H9 (cell line): ENCODE measurements around the gene MARCHF3. TPM values are rescaled to one million over a fixed set of nuclear protein-coding genes. Genes with fewer than 3 reads are reported as not detected.

Experiments used
- DNase-seq: peaks from one replicate; pipeline ENCODE4 v3.0.0-alpha.2; 2017
- H2AFZ ChIP-seq: one replicate; pipeline ENCODE4 v1.6.1; 2013; ENCODE audit warnings: mild to moderate bottlenecking, low read length, control low read depth, moderate library complexity
- H2AK5ac ChIP-seq: 2 replicates; pipeline ENCODE4 v1.6.1; 2013; ENCODE audit warnings: low read length, control low read depth, mixed read lengths; ENCODE audit not compliant: insufficient read length
- H2BK120ac ChIP-seq: one replicate; pipeline ENCODE4 v1.6.1; 2013; ENCODE audit warnings: low read depth, mild to moderate bottlenecking, low read length, control low read depth, inconsistent platforms; ENCODE audit not compliant: poor library complexity, severe bottlenecking
- H2BK12ac ChIP-seq: 2 replicates; pipeline ENCODE4 v1.6.1; 2013; ENCODE audit warnings: low read length, control low read depth, mixed read lengths, low read depth; ENCODE audit not compliant: insufficient read length
- H2BK15ac ChIP-seq: 2 replicates; pipeline ENCODE4 v1.6.1; 2013; ENCODE audit warnings: low read depth, low read length, control low read depth
- H2BK20ac ChIP-seq: one replicate; pipeline ENCODE4 v1.6.1; 2013; ENCODE audit warnings: low read depth, mild to moderate bottlenecking, low read length, control low read depth, inconsistent platforms; ENCODE audit not compliant: poor library complexity, severe bottlenecking
- H2BK5ac ChIP-seq: 2 replicates; pipeline ENCODE4 v1.6.1; 2013; ENCODE audit warnings: low read length, control low read depth, mixed read lengths; ENCODE audit not compliant: insufficient read length
- H3K14ac ChIP-seq: 2 replicates; pipeline ENCODE4 v1.6.1; 2013; ENCODE audit warnings: low read length, control low read depth; ENCODE audit not compliant: insufficient read depth
- H3K18ac ChIP-seq: 2 replicates; pipeline ENCODE4 v1.6.1; 2013; ENCODE audit warnings: low read depth, mild to moderate bottlenecking, mixed read lengths, low read length, control low read depth; ENCODE audit not compliant: insufficient read length
- H3K23ac ChIP-seq: 2 replicates; pipeline ENCODE4 v1.6.1; 2013; ENCODE audit warnings: low read length, control low read depth, mixed read lengths, low read depth; ENCODE audit not compliant: insufficient read length
- H3K23me2 ChIP-seq: 2 replicates; pipeline ENCODE4 v1.6.1; 2013; ENCODE audit warnings: low read depth, mild to moderate bottlenecking, mixed read lengths, low read length, control low read depth; ENCODE audit not compliant: insufficient read length, poor library complexity, severe bottlenecking
- H3K27ac ChIP-seq: 2 replicates; pipeline ENCODE4 v1.5.1; 2013; ENCODE audit warnings: low read length, control low read depth, mixed read lengths, low read depth; ENCODE audit not compliant: insufficient read length
- H3K27me3 ChIP-seq: 2 replicates; pipeline ENCODE4 v1.6.1; 2013; ENCODE audit warnings: low read length, control low read depth, inconsistent platforms; ENCODE audit not compliant: insufficient read depth
- H3K4ac ChIP-seq: 2 replicates; pipeline ENCODE4 v1.6.1; 2013; ENCODE audit warnings: low read depth, mild to moderate bottlenecking, control low read depth, inconsistent platforms, low read length, moderate library complexity
- H3K4me1 ChIP-seq: 2 replicates; pipeline ENCODE4 v1.6.1; 2013; ENCODE audit warnings: low read length, control low read depth, inconsistent platforms; ENCODE audit not compliant: insufficient read depth
- H3K4me2 ChIP-seq: 2 replicates; pipeline ENCODE4 v1.6.1; 2013; ENCODE audit warnings: low read length, control low read depth, mixed read lengths; ENCODE audit not compliant: insufficient read length, insufficient read depth
- H3K56ac ChIP-seq: 2 replicates; pipeline ENCODE4 v1.6.1; 2013; ENCODE audit warnings: low read depth, mild to moderate bottlenecking, mixed read lengths, low read length, control low read depth; ENCODE audit not compliant: insufficient read length
- H3K79me1 ChIP-seq: 2 replicates; pipeline ENCODE4 v1.6.1; 2013; ENCODE audit warnings: low read depth, mild to moderate bottlenecking, moderate library complexity, low read length, control low read depth, inconsistent platforms; ENCODE audit not compliant: insufficient read depth, poor library complexity, severe bottlenecking
- H3K79me2 ChIP-seq: 2 replicates; pipeline ENCODE4 v1.6.1; 2013; ENCODE audit warnings: low read length, control low read depth, inconsistent platforms; ENCODE audit not compliant: insufficient read depth
- H3K9ac ChIP-seq: 2 replicates; pipeline ENCODE4 v1.6.1; 2013; ENCODE audit warnings: low read length, control low read depth, mixed read lengths; ENCODE audit not compliant: insufficient read length; ENCODE audit errors: extremely low read depth
- H3K9me3 ChIP-seq: one replicate; pipeline ENCODE4 v1.6.1; 2013; ENCODE audit warnings: low read depth, low read length, inconsistent platforms; ENCODE audit not compliant: control insufficient read depth
- H3T11ph ChIP-seq: one replicate; pipeline ENCODE4 v1.6.1; 2013; ENCODE audit warnings: mild to moderate bottlenecking, low read length, control low read depth, inconsistent platforms
- H4K20me1 ChIP-seq: one replicate; pipeline ENCODE4 v1.6.1; 2013; ENCODE audit not compliant: control insufficient read depth, insufficient read length, insufficient read depth
- H4K5ac ChIP-seq: 2 replicates; pipeline ENCODE4 v1.6.1; 2013; ENCODE audit warnings: low read depth, mild to moderate bottlenecking, mixed read lengths, low read length, control low read depth; ENCODE audit not compliant: insufficient read length
- H4K8ac ChIP-seq: replicated peaks from 2 replicates; pipeline ENCODE4 v1.6.1; 2013; ENCODE audit warnings: low read length, control low read depth, mixed read lengths, low read depth; ENCODE audit not compliant: insufficient read length
- H4K91ac ChIP-seq: 2 replicates; pipeline ENCODE4 v1.6.1; 2013; ENCODE audit warnings: low read depth, mild to moderate bottlenecking, moderate library complexity, mixed read lengths, low read length, control low read depth; ENCODE audit not compliant: insufficient read length
- H3K27ac Mint-ChIP-seq, 3 experiments: 2 replicates in 2 of 3; 3 replicates in 1 of 3; pipeline ENCODE4 v1.8.0; 2020 to 2021; ENCODE audit warnings: mixed read lengths in 3 of 3, mild to moderate bottlenecking in 1 of 3, moderate library complexity in 1 of 3
- H3K27me3 Mint-ChIP-seq: 2 replicates; pipeline ENCODE4 v1.8.0; 2021; ENCODE audit warnings: low read depth, mild to moderate bottlenecking, moderate library complexity, mixed read lengths
- H3K36me3 Mint-ChIP-seq, 3 experiments: 2 replicates in 2 of 3; 3 replicates in 1 of 3; pipeline ENCODE4 v1.8.0; 2020 to 2021; ENCODE audit warnings: low read depth in 3 of 3, mixed read lengths in 3 of 3; ENCODE audit not compliant: insufficient read depth in 1 of 3
- H3K4me1 Mint-ChIP-seq, 2 experiments: 2 replicates each; pipeline ENCODE4 v1.8.0; 2020; ENCODE audit warnings: mixed read lengths in 2 of 2
- H3K4me3 Mint-ChIP-seq, 2 experiments: 2 replicates in 1 of 2; 3 replicates in 1 of 2; pipeline ENCODE4 v1.8.0; 2020 to 2021; ENCODE audit warnings: mild to moderate bottlenecking in 2 of 2, mixed read lengths in 2 of 2, moderate library complexity in 1 of 2
- H3K9me3 Mint-ChIP-seq, 2 experiments: 2 replicates in 1 of 2; 3 replicates in 1 of 2; pipeline ENCODE4 v1.8.0; 2020; ENCODE audit warnings: mild to moderate bottlenecking in 2 of 2, mixed read lengths in 2 of 2, moderate library complexity in 1 of 2
- CTCF ChIP-seq: fragments of 200-600 bp; sonication (generic); conservative IDR thresholded peaks from 3 replicates; pipeline ENCODE4 v1.8.0; 2021; ENCODE audit warnings: antibody characterized with exemption, mild to moderate bottlenecking
- WGBS: extraction: QIAGEN DNeasy Blood & Tissue Kit; methylation state at CpG from one replicate; pipeline ENCODE4 v1.1.7; 2013; ENCODE audit warnings: missing lambda C conversion rate, low lambda C conversion rate, mixed read lengths; ENCODE audit not compliant: insufficient read length; ENCODE audit errors: extremely low coverage; 5-methylcytosine and 5-hydroxymethylcytosine counted together
- total RNA-seq: library from RNA; stranded (reverse); gene quantifications from 2 replicates; pipeline ENCODE4 v1.2.1, GENCODE V29; 2021

The MARCHF3 gene
- total RNA-seq, 1 experiment from 2014 or later = 17.7 TPM

GRCh38 chr5:127053049-127053448 lies 22.7 kb upstream of the MARCHF3 start:
- H2BK15ac ChIP-seq = no peak overlapping the region
- WGBS = no CpG with 5 or more reads among the region's 3 CpGs
- H3K4me3 Mint-ChIP-seq = no peak overlapping the region
- H4K91ac ChIP-seq = no peak overlapping the region
- H2AFZ ChIP-seq = no peak overlapping the region
- H3K36me3 Mint-ChIP-seq = peaks cover 7 to 10% (median 7%) of the 10 kb centered on the region in 3 experiments
- no peak overlapping the region for H2BK120ac ChIP-seq
- no peaks in the 10 kb centered on the region for H3K79me2 ChIP-seq
- no peak overlapping the region for H2AK5ac ChIP-seq
- H3K14ac ChIP-seq = no peak overlapping the region
- H3K27me3 Mint-ChIP-seq = peaks cover 3% of the 10 kb centered on the region; the same call in 1 of the 2 replicates
- H3K27ac Mint-ChIP-seq = no peak overlapping the region; a peak in 2 of 7 replicates
- no peak overlapping the region for H3K9ac ChIP-seq
- no peak overlapping the region for H3K56ac ChIP-seq
- TF ChIP-seq CTCF = no peak
- H3K4me1 Mint-ChIP-seq = no peaks in the 10 kb centered on the region
- no peaks in the 10 kb centered on the region for H3K23me2 ChIP-seq
- peaks cover 10 to 12% of the 10 kb centered on the region in 2 experiments for H3K9me3 Mint-ChIP-seq
- no peak for DNase-seq
- H3K18ac ChIP-seq = no peak overlapping the region
- no peak overlapping the region for H2BK12ac ChIP-seq
- H3K27ac ChIP-seq = no peak overlapping the region
- H4K8ac ChIP-seq = no peak overlapping the region
- H3K4ac ChIP-seq = no peak overlapping the region
- no peaks in the 10 kb centered on the region for H4K20me1 ChIP-seq
- no peaks in the 10 kb centered on the region for H3K9me3 ChIP-seq
- H3K23ac ChIP-seq = no peak overlapping the region
- no peaks in the 10 kb centered on the region for H3K79me1 ChIP-seq
- no peaks in the 10 kb centered on the region for H3K27me3 ChIP-seq
- H3K4me1 ChIP-seq = no peaks in the 10 kb centered on the region
- no peak overlapping the region for H3T11ph ChIP-seq
- no peak overlapping the region for H4K5ac ChIP-seq
- no peak overlapping the region for H2BK20ac ChIP-seq
- H3K4me2 ChIP-seq = no peak overlapping the region
- H2BK5ac ChIP-seq = no peak overlapping the region
